ENCODE measurements around the gene GALNT7. TPM values are rescaled to one million over a fixed set of nuclear protein-coding genes. Genes with fewer than 3 reads are reported as not detected.
"Not testable (repeated sequence)": the region's sequence is repeated elsewhere in the genome, so short reads cannot be mapped to it uniquely, and the experiment has no call there.

GALNT7 gene
- total RNA-seq, 1 donor from 2014 or later = 67.8 TPM

DNA sequence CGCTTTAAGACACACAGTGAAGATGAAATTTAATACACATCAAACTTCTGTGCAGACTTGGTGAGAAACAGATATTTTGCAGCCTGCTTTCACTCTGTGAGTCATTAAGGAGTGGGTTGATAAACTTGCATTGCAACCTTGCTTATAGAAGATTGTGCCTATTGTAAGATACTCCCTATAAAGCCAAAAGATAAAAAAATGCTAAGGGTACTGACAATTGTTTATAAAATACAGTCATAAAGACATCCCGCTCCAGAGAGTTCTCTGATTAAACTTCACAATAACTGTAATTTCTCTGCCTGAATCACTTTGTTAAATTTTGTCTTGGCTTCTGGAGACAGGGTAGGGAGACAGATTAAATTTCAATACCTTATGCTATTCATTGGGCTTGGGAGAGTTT lies 49.1 kb downstream of the GALNT7 start:
- no peak for DNase-seq (ENCODE audit: low spot score, unreplicated experiment)
- Mint-ChIP-seq H3K27ac (no peak overlapping the region), H3K27me3 (no peaks in the 10 kb centered on the region), H3K9me3 (ENCODE audit: low read depth) (peaks cover 11% of the 10 kb centered on the region), H3K4me1 (ENCODE audit: low read depth) (peaks cover 22% of the 10 kb centered on the region), H3K36me3 (ENCODE audit: insufficient read depth) (peaks cover 6% of the 10 kb centered on the region), H3K4me3 (ENCODE audit: low read depth) (no peak overlapping the region)
- TF ChIP-seq, protein P1, sequence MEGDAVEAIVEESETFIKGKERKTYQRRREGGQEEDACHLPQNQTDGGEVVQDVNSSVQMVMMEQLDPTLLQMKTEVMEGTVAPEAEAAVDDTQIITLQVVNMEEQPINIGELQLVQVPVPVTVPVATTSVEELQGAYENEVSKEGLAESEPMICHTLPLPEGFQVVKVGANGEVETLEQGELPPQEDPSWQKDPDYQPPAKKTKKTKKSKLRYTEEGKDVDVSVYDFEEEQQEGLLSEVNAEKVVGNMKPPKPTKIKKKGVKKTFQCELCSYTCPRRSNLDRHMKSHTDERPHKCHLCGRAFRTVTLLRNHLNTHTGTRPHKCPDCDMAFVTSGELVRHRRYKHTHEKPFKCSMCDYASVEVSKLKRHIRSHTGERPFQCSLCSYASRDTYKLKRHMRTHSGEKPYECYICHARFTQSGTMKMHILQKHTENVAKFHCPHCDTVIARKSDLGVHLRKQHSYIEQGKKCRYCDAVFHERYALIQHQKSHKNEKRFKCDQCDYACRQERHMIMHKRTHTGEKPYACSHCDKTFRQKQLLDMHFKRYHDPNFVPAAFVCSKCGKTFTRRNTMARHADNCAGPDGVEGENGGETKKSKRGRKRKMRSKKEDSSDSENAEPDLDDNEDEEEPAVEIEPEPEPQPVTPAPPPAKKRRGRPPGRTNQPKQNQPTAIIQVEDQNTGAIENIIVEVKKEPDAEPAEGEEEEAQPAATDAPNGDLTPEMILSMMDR (IDR thresholded peaks at IDR 0.05; ENCODE audit: unreplicated experiment) = no peak

DNA sequence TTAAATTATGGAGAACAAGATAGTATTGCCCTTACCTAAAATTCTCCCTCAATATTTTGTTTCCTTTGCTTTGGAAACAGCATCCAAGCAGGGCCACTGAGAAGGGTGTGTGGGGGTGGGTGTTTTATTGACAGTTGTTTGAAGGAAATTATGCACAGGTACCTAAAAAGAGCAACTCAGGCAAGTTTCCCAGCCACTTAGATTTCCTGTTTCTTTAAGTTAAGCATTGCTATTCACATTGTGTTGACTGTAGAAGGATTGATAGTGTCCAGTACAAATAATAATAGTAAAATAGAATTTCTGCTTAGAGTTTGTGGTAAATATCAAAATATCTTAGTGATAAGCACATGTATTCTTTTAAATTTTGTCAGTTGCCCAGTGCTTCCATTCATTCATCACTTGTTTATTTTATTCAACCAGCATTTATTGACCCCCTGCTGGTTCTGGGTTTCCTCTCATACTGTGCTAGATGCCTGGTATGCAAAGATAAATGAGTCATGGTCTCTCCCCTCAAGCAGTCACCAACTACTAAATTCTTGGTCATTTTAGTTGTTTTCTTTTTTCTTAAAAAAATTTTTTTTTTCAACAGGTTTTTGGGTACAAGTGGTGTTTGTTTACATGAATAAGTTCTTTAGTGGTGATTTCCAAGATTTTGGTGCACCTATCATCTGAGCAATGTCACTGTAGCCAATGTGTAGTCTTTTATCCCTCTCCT lies 50.0 kb downstream of the GALNT7 start:
- Mint-ChIP-seq H3K27ac (no peak overlapping the region), H3K36me3 (ENCODE audit: insufficient read depth) (peaks cover 6% of the 10 kb centered on the region), H3K4me1 (ENCODE audit: low read depth) (peaks cover 18% of the 10 kb centered on the region), H3K4me3 (ENCODE audit: low read depth) (no peak overlapping the region), H3K27me3 (no peaks in the 10 kb centered on the region), H3K9me3 (ENCODE audit: low read depth) (peaks cover 11% of the 10 kb centered on the region)
- no peak for DNase-seq (ENCODE audit: low spot score, unreplicated experiment)
- TF ChIP-seq, protein P1 (IDR thresholded peaks at IDR 0.05; ENCODE audit: unreplicated experiment) = no peak

DNA sequence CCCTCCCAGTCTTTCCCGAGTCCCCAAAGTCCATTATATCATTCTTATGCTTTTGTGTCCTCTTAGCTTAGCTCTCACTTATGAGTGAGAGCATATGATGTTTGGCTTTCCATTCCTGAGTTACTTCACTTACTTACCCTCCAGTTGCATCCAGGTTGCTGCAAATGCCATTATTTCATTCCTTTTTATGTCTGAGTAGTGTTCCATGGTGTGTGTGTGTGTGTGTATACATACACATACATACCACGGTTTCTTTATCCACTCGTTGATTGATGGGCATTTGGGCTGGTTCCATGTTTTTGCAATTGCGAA lies 50.5 kb downstream of the GALNT7 start:
- H3K36me3 Mint-ChIP-seq (ENCODE audit: insufficient read depth); DNase-seq (ENCODE audit: low spot score, unreplicated experiment); H3K27me3 Mint-ChIP-seq; H3K4me3 Mint-ChIP-seq (ENCODE audit: low read depth): not testable (repeated sequence)
- peak overlapping the region; percentile 62 for H3K27ac Mint-ChIP-seq
- H3K4me1 Mint-ChIP-seq (ENCODE audit: low read depth) = peaks cover 18% of the 10 kb centered on the region
- peaks cover 11% of the 10 kb centered on the region for H3K9me3 Mint-ChIP-seq (ENCODE audit: low read depth)

DNA sequence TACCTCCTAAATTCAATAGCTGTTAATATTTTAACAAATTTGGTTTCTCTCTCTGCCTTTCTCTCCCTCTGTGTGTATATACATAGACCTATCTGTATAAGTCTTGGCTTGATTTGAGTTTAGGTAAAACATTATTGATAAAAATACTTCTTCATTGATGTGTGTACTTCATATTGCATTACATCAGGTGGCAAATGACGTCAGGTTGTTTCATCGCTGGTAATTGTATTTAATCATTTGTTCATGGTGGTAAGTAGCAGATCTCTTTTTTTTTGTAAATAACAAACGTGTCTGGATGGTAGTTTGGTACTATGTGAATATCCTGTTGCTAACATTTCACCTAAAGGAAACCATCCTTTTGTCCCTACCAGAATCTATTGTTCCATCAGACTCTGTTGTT lies 55.1 kb downstream of the GALNT7 start:
- Mint-ChIP-seq H3K4me3 (ENCODE audit: low read depth) (no peak overlapping the region), H3K27me3 (no peaks in the 10 kb centered on the region), H3K4me1 (ENCODE audit: low read depth) (peaks cover 3% of the 10 kb centered on the region), H3K36me3 (ENCODE audit: insufficient read depth) (peaks cover 11% of the 10 kb centered on the region), H3K27ac (no peak overlapping the region), H3K9me3 (ENCODE audit: low read depth) (peaks cover 11% of the 10 kb centered on the region)
- DNase-seq (ENCODE audit: low spot score, unreplicated experiment) = no peak
- TF ChIP-seq, protein P1 (IDR thresholded peaks at IDR 0.05; ENCODE audit: unreplicated experiment) = no peak

DNA sequence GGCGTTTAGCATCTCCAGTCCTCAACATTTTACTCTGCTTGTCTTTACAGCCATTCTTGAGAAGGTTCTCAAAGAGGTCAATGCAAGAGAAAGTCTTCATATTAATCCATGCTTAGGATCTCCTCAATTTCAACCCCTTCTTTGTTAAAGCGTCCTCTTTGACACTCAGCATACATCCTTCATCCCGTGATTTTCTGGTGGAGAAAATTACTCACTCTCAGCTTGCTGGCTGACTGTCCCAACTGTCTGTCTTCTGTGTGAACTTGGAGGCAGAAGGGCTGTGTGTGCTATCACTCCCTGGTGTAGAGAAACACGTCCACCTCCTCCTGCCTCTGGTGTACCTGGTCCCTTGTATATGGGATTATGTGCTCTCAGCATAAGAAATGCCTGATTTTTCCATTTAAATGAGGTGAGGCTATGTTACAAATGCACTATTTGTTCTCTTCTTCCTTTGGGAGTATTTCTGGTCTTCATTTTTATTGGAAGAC lies 57.8 kb downstream of the GALNT7 start:
- TF ChIP-seq, protein P1 (IDR thresholded peaks at IDR 0.05; ENCODE audit: unreplicated experiment) = no peak
- H3K27ac Mint-ChIP-seq = no peak overlapping the region

DNA sequence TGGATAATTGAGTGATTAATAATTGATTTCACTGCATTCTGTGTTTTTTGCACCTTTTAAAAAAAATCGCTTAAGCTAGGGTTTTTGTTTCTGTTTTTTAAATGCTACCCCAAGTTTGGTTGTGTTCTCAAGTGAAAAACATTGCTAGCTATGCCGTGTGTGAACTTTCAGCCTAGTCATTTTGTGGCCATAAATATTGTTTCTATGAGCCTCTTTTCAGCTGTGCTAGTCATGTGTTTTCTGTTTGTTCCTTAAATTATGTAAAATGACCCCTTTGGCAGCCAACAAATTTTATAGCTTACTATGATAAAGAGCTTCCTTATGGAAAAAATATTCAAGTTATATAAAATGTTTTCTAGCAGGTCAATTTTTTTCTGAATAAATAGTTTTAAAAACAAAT lies 59.1 kb downstream of the GALNT7 start:
- H3K4me3 Mint-ChIP-seq (ENCODE audit: low read depth) = no peak overlapping the region
- peaks cover 1% of the 10 kb centered on the region for H3K4me1 Mint-ChIP-seq (ENCODE audit: low read depth)
- TF ChIP-seq, protein P1 (IDR thresholded peaks at IDR 0.05; ENCODE audit: unreplicated experiment) = no peak
- H3K9me3 Mint-ChIP-seq (ENCODE audit: low read depth) = no peaks in the 10 kb centered on the region
- H3K27ac Mint-ChIP-seq = no peak overlapping the region
- H3K36me3 Mint-ChIP-seq (ENCODE audit: insufficient read depth) = peaks cover 4% of the 10 kb centered on the region
- H3K27me3 Mint-ChIP-seq = no peaks in the 10 kb centered on the region
- DNase-seq (ENCODE audit: low spot score, unreplicated experiment) = no peak

More for the DNA sequence above, 57.8 kb downstream of the GALNT7 start:
- DNase-seq (ENCODE audit: low spot score, unreplicated experiment) = no peak
- Mint-ChIP-seq H3K4me3 (ENCODE audit: low read depth) (no peak overlapping the region), H3K27me3 (no peaks in the 10 kb centered on the region), H3K36me3 (ENCODE audit: insufficient read depth) (peaks cover 4% of the 10 kb centered on the region), H3K4me1 (ENCODE audit: low read depth) (peaks cover 1% of the 10 kb centered on the region), H3K9me3 (ENCODE audit: low read depth) (no peaks in the 10 kb centered on the region)

All from progenitor cell of endocrine pancreas (in vitro differentiated cells).